Measurements from ENCODE around the gene PSME3IP1.

The PSME3IP1 gene

GRCh38 chr16:57152096-57153093, 33.4 kb downstream of the PSME3IP1 start:
- no peak overlapping the region for H3K4me3 Mint-ChIP-seq
- H3K27ac Mint-ChIP-seq = peak overlapping the region in 1 of 2 donors; percentile 87
- H3K36me3 Mint-ChIP-seq (ENCODE audit: insufficient read depth) = peaks cover 34% of the 10 kb centered on the region
- DNase-seq (no peak), ATAC-seq (replicated peaks) (no peak)
- H3K27me3 Mint-ChIP-seq = no peaks in the 10 kb centered on the region
- H3K9me3 Mint-ChIP-seq = no peaks in the 10 kb centered on the region
- H3K4me1 Mint-ChIP-seq (ENCODE audit: low read depth in 2 of 2) = peaks cover 7 to 12% of the 10 kb centered on the region in 2 donors

- peaks cover 27% of the 10 kb centered on the region for H3K36me3 Mint-ChIP-seq (ENCODE audit: insufficient read depth)
- no peak overlapping the region for H3K27ac Mint-ChIP-seq
- peaks cover 7 to 12% of the 10 kb centered on the region in 2 donors for H3K4me1 Mint-ChIP-seq (ENCODE audit: low read depth in 2 of 2)
- H3K9me3 Mint-ChIP-seq = no peaks in the 10 kb centered on the region
- H3K27me3 Mint-ChIP-seq = no peaks in the 10 kb centered on the region
- ATAC-seq (replicated peaks) (no peak), DNase-seq (no peak)
- H3K4me3 Mint-ChIP-seq = no peak overlapping the region
Observed at GRCh38 chr16:57151369-57151768, 34.5 kb downstream of the PSME3IP1 start.

DNA sequence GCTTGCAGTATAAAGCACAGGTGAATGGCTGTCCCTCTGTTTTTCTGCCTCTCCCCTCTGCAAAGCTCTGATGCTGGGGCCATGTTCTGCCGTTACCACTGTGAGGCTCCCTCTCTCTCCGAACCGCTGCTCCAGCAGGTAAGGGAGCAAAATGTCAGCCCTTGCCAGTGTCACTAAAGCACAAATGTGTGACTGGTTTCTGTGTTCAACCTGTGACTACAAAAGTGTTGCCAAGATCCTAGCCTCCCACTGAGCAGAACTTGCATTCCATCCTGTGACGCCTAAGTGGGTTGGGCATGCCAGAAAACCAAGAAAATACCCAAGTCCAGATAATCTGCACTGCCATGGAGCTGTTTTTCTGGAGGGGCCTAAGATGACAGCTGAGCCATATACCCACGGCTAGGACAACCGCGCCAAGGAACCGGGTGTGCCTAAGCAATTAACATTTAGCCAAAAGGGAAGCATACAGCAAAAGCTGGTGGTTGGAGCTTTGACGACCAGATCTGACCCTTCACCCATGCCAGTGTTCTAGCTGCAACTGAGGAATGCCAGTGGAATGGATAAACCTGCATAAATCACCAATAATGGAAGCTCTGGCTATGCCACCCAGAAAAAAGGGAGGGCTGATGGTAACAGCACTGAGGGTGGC, 35.0 kb downstream of the PSME3IP1 start:
- no peak overlapping the region for H3K4me3 Mint-ChIP-seq
- H3K9me3 Mint-ChIP-seq = no peaks in the 10 kb centered on the region
- peaks cover 7% of the 10 kb centered on the region in 2 donors for H3K4me1 Mint-ChIP-seq (ENCODE audit: low read depth in 2 of 2)
- no peak overlapping the region for H3K27ac Mint-ChIP-seq
- ATAC-seq (replicated peaks) (no peak), DNase-seq (no peak)
- no peaks in the 10 kb centered on the region for H3K27me3 Mint-ChIP-seq
- peaks cover 25% of the 10 kb centered on the region for H3K36me3 Mint-ChIP-seq (ENCODE audit: insufficient read depth)

GRCh38 chr16:57149391-57149790, 36.4 kb downstream of the PSME3IP1 start:
- Mint-ChIP-seq H3K4me3 (no peak overlapping the region), H3K27me3 (no peaks in the 10 kb centered on the region), H3K9me3 (no peaks in the 10 kb centered on the region), H3K27ac (peak overlapping the region in 1 of 2 donors; percentile 28), H3K36me3 (ENCODE audit: insufficient read depth) (peaks cover 21% of the 10 kb centered on the region), H3K4me1 (ENCODE audit: low read depth in 2 of 2) (peaks cover 5 to 13% of the 10 kb centered on the region in 2 donors)
- ATAC-seq (replicated peaks) = no peak
- DNase-seq = no peak

GRCh38 chr16:57148481-57148880, 37.4 kb downstream of the PSME3IP1 start:
- Mint-ChIP-seq H3K4me1 (ENCODE audit: low read depth in 2 of 2) (peaks cover 5 to 11% of the 10 kb centered on the region in 2 donors), H3K4me3 (no peak overlapping the region), H3K9me3 (no peaks in the 10 kb centered on the region), H3K27me3 (no peaks in the 10 kb centered on the region), H3K27ac (peak overlapping the region; percentile 11 to 75), H3K36me3 (ENCODE audit: insufficient read depth) (peaks cover 13% of the 10 kb centered on the region)
- no peak for DNase-seq
- ATAC-seq (replicated peaks) = no peak

GRCh38 chr16:57147381-57148221, 38.2 kb downstream of the PSME3IP1 start:
- Mint-ChIP-seq H3K4me1 (ENCODE audit: low read depth in 2 of 2) (peaks cover 5 to 11% of the 10 kb centered on the region in 2 donors), H3K9me3 (no peaks in the 10 kb centered on the region), H3K27me3 (no peaks in the 10 kb centered on the region), H3K27ac (no peak overlapping the region), H3K36me3 (ENCODE audit: insufficient read depth) (peaks cover 10% of the 10 kb centered on the region), H3K4me3 (no peak overlapping the region)
- ATAC-seq (replicated peaks) (no peak), DNase-seq (no peak)

- no peak for DNase-seq
- no peak for ATAC-seq (replicated peaks)
- Mint-ChIP-seq H3K4me3 (no peak overlapping the region), H3K27me3 (no peaks in the 10 kb centered on the region), H3K9me3 (no peaks in the 10 kb centered on the region), H3K4me1 (ENCODE audit: low read depth in 2 of 2) (peaks cover 12 to 19% of the 10 kb centered on the region in 2 donors), H3K27ac (peak overlapping the region in 1 of 2 donors; percentile 12), H3K36me3 (ENCODE audit: insufficient read depth) (peaks cover 14% of the 10 kb centered on the region)
Observed at GRCh38 chr16:57146735-57147134, 39.1 kb downstream of the PSME3IP1 start.

DNA sequence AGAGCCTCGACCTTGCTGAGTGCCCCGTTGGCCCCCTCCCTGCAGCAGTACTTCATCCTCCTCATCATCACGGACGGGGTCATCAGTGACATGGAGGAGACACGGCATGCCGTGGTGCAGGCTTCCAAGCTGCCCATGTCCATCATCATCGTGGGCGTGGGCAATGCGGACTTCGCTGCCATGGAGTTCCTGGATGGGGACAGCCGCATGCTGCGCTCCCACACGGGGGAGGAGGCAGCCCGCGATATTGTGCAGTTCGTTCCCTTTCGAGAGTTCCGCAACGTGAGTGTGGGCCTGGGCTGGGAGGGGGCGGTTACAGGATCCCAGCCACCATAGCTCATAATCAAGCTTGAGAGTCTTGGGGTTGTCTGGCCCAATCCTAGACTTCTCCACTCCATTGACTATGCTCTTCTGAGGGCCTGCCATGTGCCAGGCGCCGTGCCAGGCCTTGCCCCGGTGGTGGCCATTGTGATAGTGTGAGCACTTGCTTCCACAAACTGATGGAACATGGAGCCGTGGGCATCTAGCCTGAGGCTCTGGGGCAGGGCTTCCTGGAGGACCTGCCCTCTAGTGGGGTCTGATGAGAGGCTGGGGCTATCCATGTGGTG, 39.7 kb downstream of the PSME3IP1 start:
- DNase-seq = no peak
- no peaks in the 10 kb centered on the region for H3K27me3 Mint-ChIP-seq
- H3K9me3 Mint-ChIP-seq = no peaks in the 10 kb centered on the region
- no peak for ATAC-seq (replicated peaks)
- H3K36me3 Mint-ChIP-seq (ENCODE audit: insufficient read depth) = peaks cover 14% of the 10 kb centered on the region
- peak overlapping the region in 1 of 2 donors; percentile 51 for H3K27ac Mint-ChIP-seq
- peaks cover 16 to 23% of the 10 kb centered on the region in 2 donors for H3K4me1 Mint-ChIP-seq (ENCODE audit: low read depth in 2 of 2)
- no peak overlapping the region for H3K4me3 Mint-ChIP-seq

DNA sequence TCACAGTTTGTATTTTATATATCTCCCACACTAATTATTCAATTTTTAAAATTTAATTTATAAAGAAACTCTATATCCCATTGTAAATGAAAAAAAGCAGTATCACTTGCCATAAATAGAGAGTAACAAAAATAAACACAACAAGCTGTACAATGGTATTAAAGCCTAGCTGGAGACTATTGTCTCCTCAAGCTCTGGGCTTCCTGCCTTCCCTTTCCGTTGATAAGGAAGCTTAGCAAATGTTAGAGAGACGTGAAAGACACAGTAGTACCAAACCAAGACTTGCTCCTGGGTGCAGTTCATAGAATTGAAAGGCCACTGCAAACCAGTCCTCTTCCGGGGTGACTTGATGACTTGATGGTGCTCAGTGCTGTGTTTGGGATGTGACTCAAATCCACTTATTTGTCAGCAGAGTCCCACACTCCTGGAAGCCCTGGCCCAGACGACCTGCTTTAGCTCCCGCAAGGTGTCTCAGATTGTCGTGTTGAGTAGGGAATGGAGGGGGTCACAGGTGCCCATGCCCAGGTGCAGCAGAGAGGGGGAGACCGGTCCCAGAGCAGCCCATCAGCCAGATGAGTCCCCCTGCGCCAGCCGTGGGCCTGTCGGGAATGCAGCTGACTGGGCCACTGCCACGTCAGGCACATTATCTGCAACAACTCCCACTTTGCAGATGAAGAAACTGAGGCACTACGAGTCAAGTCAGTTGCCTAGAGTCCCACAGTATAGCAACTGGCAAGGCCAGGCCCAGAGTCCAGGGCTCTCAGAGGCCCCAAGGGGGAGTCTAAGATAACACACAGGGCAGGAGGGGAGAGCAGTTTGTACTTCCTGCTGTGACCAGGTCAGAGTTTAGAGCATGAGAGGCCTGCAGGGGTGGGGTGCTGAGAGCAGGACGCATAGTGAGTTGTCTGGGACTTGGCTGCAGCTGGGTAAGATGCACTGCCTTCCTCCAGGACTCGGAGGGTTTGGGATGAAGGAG, 40.5 kb downstream of the PSME3IP1 start:
- H3K27ac Mint-ChIP-seq = peak overlapping the region in 1 of 2 donors; percentile 51
- no peaks in the 10 kb centered on the region for H3K27me3 Mint-ChIP-seq
- H3K4me3 Mint-ChIP-seq = no peak overlapping the region
- H3K4me1 Mint-ChIP-seq (ENCODE audit: low read depth in 2 of 2) = peaks cover 16 to 26% of the 10 kb centered on the region in 2 donors
- peaks cover 14% of the 10 kb centered on the region for H3K36me3 Mint-ChIP-seq (ENCODE audit: insufficient read depth)
- ATAC-seq (replicated peaks) (no peak), DNase-seq (no peak)
- H3K9me3 Mint-ChIP-seq = no peaks in the 10 kb centered on the region

- DNase-seq (no peak), ATAC-seq (replicated peaks) (no peak)
- no peaks in the 10 kb centered on the region for H3K27me3 Mint-ChIP-seq
- H3K27ac Mint-ChIP-seq = peak overlapping the region in 1 of 2 donors; percentile 35
- peaks cover 25 to 36% of the 10 kb centered on the region in 2 donors for H3K4me1 Mint-ChIP-seq (ENCODE audit: low read depth in 2 of 2)
- H3K9me3 Mint-ChIP-seq = no peaks in the 10 kb centered on the region
- H3K36me3 Mint-ChIP-seq (ENCODE audit: insufficient read depth) = peaks cover 14% of the 10 kb centered on the region
- no peak overlapping the region for H3K4me3 Mint-ChIP-seq
Observed at GRCh38 chr16:57144027-57144426, 41.8 kb downstream of the PSME3IP1 start.

- H3K27me3 Mint-ChIP-seq = no peaks in the 10 kb centered on the region
- DNase-seq (no peak), ATAC-seq (replicated peaks) (no peak)
- H3K27ac Mint-ChIP-seq = peak overlapping the region in 1 of 2 donors; percentile 35
- no peaks in the 10 kb centered on the region for H3K9me3 Mint-ChIP-seq
- no peak overlapping the region for H3K4me3 Mint-ChIP-seq
- peaks cover 32 to 38% of the 10 kb centered on the region in 2 donors for H3K4me1 Mint-ChIP-seq (ENCODE audit: low read depth in 2 of 2)
- H3K36me3 Mint-ChIP-seq (ENCODE audit: insufficient read depth) = peaks cover 14% of the 10 kb centered on the region
Observed at GRCh38 chr16:57143149-57143921, 42.5 kb downstream of the PSME3IP1 start.

Data from effector memory CD8-positive, alpha-beta T cell (primary cell).